Measurements from ENCODE around the gene PLAC1. TPM values are rescaled to one million over a fixed set of nuclear protein-coding genes. Genes with fewer than 3 reads are reported as not detected.

The PLAC1 gene
- total RNA-seq, 1 experiment from 2014 or later, result 2.7 TPM

GRCh38 chrX:134641346-134641745 is 16.9 kb downstream of the PLAC1 start:
- no peak for DNase-seq
- no peaks in the 10 kb centered on the region for H3K27me3 ChIP-seq (replicated peaks; ENCODE audit: control insufficient read depth, insufficient read depth, low read length)
- no peaks in the 10 kb centered on the region for H3K4me1 ChIP-seq
- H3K9me3 ChIP-seq, result no peaks in the 10 kb centered on the region
- intact Hi-C loops (cut with micrococcal nuclease; ENCODE audit: unreplicated experiment), result no loop called here
- Mint-ChIP-seq H3K27me3 (ENCODE audit: insufficient read depth, unreplicated experiment) (no peaks in the 10 kb centered on the region), H3K36me3 (ENCODE audit: insufficient read depth, unreplicated experiment) (no peaks in the 10 kb centered on the region), H3K4me3 (ENCODE audit: unreplicated experiment) (no peak overlapping the region), H3K27ac (ENCODE audit: unreplicated experiment) (no peak overlapping the region), H3K4me1 (ENCODE audit: low read depth, unreplicated experiment) (no peaks in the 10 kb centered on the region), H3K9me3 (ENCODE audit: unreplicated experiment) (no peaks in the 10 kb centered on the region)
- POLR2A ChIA-PET, result no interaction called here
- no peak overlapping the region for H3K4me3 ChIP-seq (ENCODE audit: low read depth, low read length)
- no peaks in the 10 kb centered on the region for H3K36me3 ChIP-seq (ENCODE audit: control insufficient read depth, insufficient read depth, low read length)
- CTCF ChIA-PET, result no interaction called here
- BruUV-seq (replicated peaks), result no TSS peak
- no peak for TF ChIP-seq CTCF (IDR thresholded peaks at IDR 0.05; ENCODE audit: insufficient read depth in 1 of 2, low read depth in 1 of 2, low read length in 1 of 2, severe bottlenecking in 1 of 2, unreplicated experiment in 1 of 2)

DNA sequence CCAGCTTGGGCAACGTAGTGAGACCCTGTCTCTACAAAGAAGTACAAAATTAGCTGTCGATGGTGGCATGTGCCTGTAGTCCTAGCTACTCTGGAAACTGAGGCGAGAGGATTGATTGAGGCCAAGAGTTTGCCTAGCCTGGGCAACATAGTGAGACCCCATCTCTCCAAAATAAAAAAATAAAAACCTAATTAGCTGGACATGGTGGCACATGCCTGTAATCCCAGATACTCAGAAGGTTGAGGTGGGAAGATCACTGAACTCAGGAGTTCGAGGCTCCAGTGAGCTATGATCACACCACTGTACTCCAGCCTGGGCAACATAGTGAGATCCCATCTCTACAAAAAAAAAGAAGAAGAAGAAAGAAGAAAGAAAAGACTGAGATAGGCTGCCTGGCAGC is 17.4 kb downstream of the PLAC1 start:
- H3K27me3 Mint-ChIP-seq (ENCODE audit: insufficient read depth, unreplicated experiment), result no peaks in the 10 kb centered on the region

DNA sequence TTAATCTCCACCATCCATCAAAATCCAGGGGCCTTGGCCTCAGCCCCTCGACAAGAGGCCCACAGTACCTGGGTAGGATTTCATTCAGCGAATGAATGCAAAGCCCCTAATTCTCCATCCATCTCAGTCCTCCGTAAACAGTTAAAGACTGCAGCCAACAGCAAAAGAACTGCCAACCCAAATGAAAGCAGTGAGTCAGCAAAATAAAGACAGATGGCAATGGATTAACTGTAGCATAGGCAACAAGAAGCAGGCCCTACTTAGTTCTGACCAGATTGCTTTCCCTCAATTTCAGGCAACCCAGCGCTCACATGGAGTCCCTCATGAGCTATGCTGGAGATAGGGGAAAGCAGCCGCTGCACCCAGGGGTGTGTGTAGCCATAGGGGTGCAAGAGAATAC is 21.4 kb downstream of the PLAC1 start:
- intact Hi-C loops (cut with micrococcal nuclease; ENCODE audit: unreplicated experiment), result no loop called here
- POLR2A ChIA-PET, result no interaction called here
- no peak for DNase-seq
- CTCF ChIA-PET, result no interaction called here
- Histone ChIP-seq H3K4me1 (no peaks in the 10 kb centered on the region), H3K36me3 (ENCODE audit: control insufficient read depth, insufficient read depth, low read length) (no peaks in the 10 kb centered on the region), H3K9me3 (no peaks in the 10 kb centered on the region), H3K4me3 (ENCODE audit: low read depth, low read length) (no peak overlapping the region), H3K27me3 (replicated peaks; ENCODE audit: control insufficient read depth, insufficient read depth, low read length) (no peaks in the 10 kb centered on the region)
- Mint-ChIP-seq H3K4me1 (ENCODE audit: low read depth, unreplicated experiment) (peaks cover 5% of the 10 kb centered on the region), H3K27me3 (ENCODE audit: insufficient read depth, unreplicated experiment) (no peaks in the 10 kb centered on the region), H3K4me3 (ENCODE audit: unreplicated experiment) (no peak overlapping the region), H3K36me3 (ENCODE audit: insufficient read depth, unreplicated experiment) (no peaks in the 10 kb centered on the region), H3K27ac (ENCODE audit: unreplicated experiment) (no peak overlapping the region), H3K9me3 (ENCODE audit: unreplicated experiment) (no peaks in the 10 kb centered on the region)
- TF ChIP-seq CTCF (IDR thresholded peaks at IDR 0.05; ENCODE audit: insufficient read depth in 1 of 2, low read depth in 1 of 2, low read length in 1 of 2, severe bottlenecking in 1 of 2, unreplicated experiment in 1 of 2), result no peak
- no TSS peak for BruUV-seq (replicated peaks)

More for the DNA sequence above, 17.4 kb downstream of the PLAC1 start:
- Histone ChIP-seq H3K4me3 (ENCODE audit: low read depth, low read length) (no peak overlapping the region), H3K4me1 (no peaks in the 10 kb centered on the region), H3K27me3 (replicated peaks; ENCODE audit: control insufficient read depth, insufficient read depth, low read length) (no peaks in the 10 kb centered on the region), H3K36me3 (ENCODE audit: control insufficient read depth, insufficient read depth, low read length) (no peaks in the 10 kb centered on the region), H3K9me3 (no peaks in the 10 kb centered on the region)
- H3K4me1 Mint-ChIP-seq (ENCODE audit: low read depth, unreplicated experiment), result no peaks in the 10 kb centered on the region
- TF ChIP-seq CTCF (IDR thresholded peaks at IDR 0.05; ENCODE audit: insufficient read depth in 1 of 2, low read depth in 1 of 2, low read length in 1 of 2, severe bottlenecking in 1 of 2, unreplicated experiment in 1 of 2), result no peak
- H3K36me3 Mint-ChIP-seq (ENCODE audit: insufficient read depth, unreplicated experiment), result no peaks in the 10 kb centered on the region
- ChIA-PET POLR2A (no interaction called here), CTCF (no interaction called here)
- DNase-seq, result no peak
- intact Hi-C loops (cut with micrococcal nuclease; ENCODE audit: unreplicated experiment), result no loop called here
- no peak overlapping the region for H3K4me3 Mint-ChIP-seq (ENCODE audit: unreplicated experiment)
- no TSS peak for BruUV-seq (replicated peaks)
- no peak overlapping the region for H3K27ac Mint-ChIP-seq (ENCODE audit: unreplicated experiment)
- no peaks in the 10 kb centered on the region for H3K9me3 Mint-ChIP-seq (ENCODE audit: unreplicated experiment)

Data from Caco-2 (cell line).